ENCODE results near the gene CDC14B.

- TF ChIP-seq CTCF (IDR thresholded peaks at IDR 0.05) (no peak), POLR2A (IDR thresholded peaks at IDR 0.05) (no peak)
Observed at GRCh38 chr9:96554801-96555566, 64.7 kb downstream of the CDC14B start.
